Right kidney (tissue), 1 donor: ENCODE results near the gene VCL.

Experiments used
- DNase-seq: peaks from one replicate; pipeline ENCODE4 v3.0.0-alpha.2; 2016

Gene VCL

GRCh38 chr10:74151879-74152722, 154.2 kb downstream of the VCL start:
- no peak for DNase-seq

GRCh38 chr10:74153123-74153522, 155.2 kb downstream of the VCL start:
- DNase-seq = no peak

GRCh38 chr10:74153676-74154075, 155.8 kb downstream of the VCL start:
- DNase-seq = no peak

- no peak for DNase-seq
Observed at GRCh38 chr10:74156919-74157289, 159.0 kb downstream of the VCL start.

- no peak for DNase-seq
Observed at GRCh38 chr10:74160013-74160412, 162.1 kb downstream of the VCL start.

GRCh38 chr10:74163319-74164068, 165.6 kb downstream of the VCL start:
- no peak for DNase-seq

- no peak for DNase-seq
Observed at GRCh38 chr10:74164716-74165529, 167.0 kb downstream of the VCL start.

- DNase-seq = no peak
Observed at GRCh38 chr10:74165530-74165901, 167.6 kb downstream of the VCL start.

- no peak for DNase-seq
Observed at GRCh38 chr10:74167443-74167842, 169.5 kb downstream of the VCL start.
